Non-pigmented ciliary epithelial cell (primary cell): Measurements from ENCODE around the gene PEAR1.
"Not testable (repeated sequence)": the region's sequence is repeated elsewhere in the genome, so short reads cannot be mapped to it uniquely, and the experiment has no call there.

Source experiments
- DNase-seq: peaks from one replicate; pipeline ENCODE4 v3.0.0-alpha.2; 2010; ENCODE audit warnings: low read depth

The PEAR1 gene

DNA sequence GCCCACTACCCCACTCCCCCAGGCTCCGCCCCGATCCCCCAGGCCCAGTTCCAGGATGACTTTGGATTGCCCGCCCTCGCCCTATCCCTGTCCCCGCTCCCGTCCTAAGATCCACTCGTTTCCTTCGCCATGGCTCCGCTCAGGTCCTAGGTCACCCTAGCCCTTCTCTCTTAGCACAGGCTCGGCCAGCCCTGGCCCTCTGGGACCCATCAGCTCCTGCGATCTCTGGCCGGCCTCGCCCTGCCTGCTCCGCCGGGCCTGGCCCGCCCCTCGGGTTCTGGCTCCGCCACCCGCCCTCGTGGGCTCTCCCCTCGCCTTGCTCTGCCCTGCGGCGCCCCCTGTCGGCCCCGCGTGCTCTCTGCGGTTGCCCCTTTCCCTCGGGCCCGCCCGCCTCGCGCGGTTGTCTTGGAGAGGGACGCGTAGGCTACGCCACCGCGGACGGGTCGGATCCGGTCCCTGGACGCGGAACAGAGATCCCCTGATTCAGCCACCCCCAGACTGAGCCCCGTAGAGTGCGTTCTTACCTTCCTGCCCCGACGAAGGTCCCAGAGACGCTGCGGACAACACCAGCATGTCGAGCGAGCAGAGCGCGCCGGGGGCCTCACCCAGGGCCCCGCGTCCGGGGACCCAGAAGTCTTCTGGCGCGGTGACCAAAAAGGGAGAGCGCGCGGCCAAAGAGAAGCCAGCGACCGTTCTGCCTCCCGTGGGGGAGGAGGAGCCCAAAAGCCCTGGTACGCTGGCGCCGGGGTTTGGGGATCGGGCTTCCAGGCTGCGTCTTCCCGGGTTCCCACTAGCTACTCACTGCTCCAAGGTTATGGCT is 26.9 kb downstream of the PEAR1 start, which contains the start of gene LRRC71:
LRRC71 (plus strand) TSS at position 400 of the 820 bp plus-strand sequence; CDS start at position 572, 172 bp downstream.
- DNase-seq = no peak

DNA sequence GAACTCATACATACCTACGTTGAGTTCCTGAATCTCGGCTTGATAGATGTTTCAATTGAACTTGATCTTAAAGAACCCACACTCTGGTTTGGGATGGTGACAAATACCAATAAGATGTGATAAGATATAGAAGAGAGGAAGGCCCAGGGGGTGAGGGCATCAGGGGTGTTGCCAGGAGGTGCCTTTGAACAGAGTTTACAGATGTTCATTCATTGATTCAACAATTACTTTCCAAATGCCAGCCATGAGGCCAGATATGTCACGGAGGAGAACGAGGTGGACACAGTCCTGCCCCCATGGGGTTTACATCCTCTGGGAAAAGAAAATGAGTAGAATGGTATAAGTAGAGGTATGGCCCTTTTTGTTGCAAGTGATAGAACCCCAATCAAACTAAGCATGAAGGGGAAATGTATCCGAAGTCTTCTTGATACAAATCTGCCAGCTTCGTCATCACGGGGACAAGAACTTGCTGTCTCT is 27.6 kb downstream of the PEAR1 start:
- no peak for DNase-seq

DNA sequence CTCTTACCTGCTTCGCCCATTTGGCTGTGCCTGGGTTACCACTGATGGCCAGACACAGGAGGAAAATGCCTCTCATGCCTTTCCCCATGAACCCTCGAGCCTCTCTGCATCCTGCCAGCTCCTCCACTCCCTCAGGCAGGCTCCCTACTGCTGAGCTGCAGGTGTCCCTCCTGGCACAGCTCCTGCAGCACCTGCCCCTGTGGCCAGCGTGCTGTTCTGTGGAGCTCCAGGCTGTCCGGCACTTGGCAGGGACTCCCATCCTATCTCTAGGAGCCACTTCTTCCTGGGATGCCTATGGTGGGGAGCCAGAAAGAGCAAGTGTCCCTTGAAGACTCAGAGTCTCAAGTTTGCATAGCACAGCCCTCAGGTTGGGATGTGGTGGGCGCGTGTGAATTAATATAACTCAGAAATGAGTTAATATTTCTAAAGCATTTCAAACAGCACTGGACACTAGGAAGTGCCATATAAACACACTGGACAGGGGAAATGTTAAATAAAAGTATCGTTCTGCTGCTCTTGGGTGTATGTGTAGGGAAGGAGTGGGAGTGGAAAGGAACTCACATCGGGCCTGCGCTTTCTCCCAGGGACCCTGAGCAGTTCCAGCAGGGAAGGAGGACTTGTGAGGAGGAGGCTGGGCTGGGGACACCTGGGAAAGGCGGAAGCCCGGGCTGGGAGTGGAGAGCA is 29.6 kb downstream of the PEAR1 start:
- DNase-seq = no peak

DNA sequence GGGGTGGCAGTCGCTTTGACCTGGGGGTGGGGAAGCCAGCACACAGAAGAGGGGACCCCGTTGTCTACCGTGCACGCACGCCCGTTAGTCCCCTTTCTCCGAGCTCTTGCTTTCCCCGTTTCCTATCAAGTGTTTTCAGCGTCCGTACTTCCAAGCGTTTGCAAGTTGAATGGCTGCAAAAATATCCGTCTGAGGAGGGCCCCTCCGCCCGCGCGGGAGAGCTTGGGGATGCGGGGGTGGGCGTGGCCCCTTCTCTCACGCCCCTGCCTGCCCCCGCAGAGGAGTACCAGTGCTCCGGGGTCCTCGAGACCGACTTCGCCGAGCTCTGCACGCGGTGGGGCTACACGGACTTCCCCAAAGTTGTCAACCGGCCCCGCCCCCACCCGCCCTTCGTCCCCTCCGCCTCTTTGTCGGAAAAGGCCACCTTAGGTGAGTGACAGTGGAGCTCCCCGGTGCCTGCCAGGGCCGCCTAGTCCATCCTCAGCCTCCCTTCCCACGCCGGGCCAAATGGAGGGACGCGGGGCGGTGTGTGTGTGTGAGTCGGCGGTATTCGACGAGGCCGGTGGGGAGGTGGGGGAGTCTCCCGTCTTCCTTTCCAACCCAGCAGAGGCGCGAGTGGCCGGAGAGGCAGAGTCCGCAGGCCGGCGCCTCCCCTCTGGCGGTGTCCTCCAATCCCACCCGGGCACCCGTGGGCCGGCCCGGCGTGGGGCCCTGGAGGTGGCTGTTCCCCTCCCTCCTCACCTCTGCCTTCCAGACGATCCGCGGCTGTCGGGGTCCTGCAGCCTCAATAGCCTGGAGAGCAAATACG is 30.4 kb downstream of the PEAR1 start:
- no peak for DNase-seq

DNA sequence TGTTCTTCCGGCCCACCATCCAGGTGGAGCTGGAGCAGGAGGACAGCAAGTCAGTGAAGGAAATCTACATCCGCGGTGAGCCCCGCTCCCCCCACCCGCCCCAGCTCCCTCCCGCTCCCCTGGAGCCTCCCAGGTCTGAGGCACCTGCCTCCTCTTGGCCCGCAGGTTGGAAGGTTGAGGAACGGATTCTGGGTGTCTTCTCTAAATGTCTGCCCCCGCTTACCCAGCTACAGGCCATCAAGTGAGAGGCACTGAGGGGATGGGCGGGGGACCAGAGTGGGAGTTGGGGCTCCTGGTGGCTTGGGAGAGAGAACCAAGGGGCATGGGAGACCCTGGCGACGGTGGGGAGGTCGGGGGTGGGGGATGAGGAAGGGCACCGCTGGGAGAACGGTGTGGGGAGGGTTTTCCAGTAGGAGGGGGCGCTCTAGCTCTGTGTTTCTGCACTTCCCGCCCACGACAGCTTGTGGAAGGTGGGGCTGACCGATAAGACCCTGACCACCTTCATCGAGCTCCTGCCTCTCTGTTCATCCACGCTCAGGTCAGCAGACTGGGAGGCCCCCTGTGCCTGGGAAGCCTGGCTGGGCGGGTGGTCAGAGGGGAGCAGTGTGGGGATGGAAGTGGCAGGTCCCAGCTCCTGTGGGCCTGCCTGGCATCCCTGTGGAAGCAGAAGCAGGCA is 31.1 kb downstream of the PEAR1 start:
- no peak for DNase-seq

DNA sequence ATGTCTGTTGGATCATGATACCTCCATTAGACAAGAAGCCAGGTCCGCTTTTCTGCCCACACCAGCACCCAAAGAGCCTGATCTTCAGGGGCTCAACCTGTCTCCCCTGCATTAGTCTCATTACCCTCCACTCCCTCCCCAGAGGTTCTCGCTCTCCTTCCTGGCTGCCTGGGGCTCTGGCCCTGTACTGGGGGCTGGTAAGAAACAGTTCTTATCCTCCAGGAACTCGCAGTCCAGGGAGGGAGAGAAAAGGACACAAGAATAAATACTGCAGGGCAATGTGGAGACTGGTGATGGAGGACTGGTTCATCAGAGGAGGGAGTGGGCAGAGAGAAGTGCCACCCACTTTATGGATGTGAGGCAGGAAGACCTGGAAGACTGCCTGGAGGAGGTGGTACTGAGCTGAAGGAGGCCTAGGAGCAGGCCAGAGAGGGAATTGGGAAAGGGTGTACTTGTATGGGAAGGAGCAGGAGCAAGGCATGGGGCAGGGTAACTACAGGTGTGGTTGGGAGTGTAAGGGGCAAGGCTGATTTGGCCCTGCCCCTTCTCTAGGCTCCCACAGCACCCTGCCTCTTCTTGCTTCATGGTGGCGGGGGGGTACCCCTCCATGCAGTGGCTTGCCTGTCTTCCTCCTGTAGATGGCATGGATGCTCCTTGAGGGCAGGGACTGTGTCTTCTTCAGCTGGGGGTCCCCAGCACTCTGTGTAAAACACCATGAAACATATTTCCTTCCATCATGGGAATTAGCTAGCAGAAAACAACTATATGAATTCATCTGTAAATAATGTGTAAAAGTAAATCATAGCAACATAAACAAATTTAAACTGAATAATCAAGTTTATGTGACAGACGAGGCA is 31.9 kb downstream of the PEAR1 start:
- no peak for DNase-seq

DNA sequence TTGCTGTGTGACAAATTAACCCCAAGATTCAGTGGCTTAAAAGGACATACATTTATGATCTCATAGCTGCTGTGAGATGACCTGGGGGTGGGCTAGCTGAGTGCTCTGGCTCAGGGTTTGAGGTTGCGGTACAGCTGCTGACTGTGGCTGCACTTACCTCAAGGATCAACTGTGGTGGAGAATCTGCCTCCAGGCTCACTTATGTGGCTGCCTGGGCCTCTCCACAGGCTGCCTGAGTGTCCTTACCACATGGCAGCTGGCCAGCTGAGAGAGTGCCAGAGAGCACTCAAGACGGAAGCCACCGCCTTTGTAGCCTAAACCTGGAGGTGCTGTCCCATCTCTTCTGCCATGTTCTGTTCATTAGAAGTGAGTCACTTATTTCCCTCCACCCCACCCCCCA is 32.7 kb downstream of the PEAR1 start:
- DNase-seq = no peak

DNA sequence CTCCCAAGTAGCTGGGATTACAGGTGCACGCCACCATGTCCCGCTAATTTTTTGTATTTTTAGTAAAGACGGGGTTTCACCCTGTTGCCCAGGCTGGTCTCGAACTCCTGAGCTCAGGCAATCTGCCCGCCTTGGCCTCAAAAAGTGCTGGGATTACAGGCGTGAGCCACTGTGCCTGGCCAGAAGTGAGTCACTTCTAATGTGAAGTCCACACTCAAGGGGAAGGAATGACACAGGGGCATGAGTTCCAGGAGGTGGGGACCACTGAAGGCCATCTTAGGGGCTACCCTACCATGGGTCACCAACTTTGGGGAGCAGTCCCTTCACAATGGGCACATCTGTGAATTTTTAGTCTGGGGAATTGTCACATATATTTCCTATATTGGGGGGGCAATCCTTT is 33.2 kb downstream of the PEAR1 start:
- DNase-seq = not testable (repeated sequence)

DNA sequence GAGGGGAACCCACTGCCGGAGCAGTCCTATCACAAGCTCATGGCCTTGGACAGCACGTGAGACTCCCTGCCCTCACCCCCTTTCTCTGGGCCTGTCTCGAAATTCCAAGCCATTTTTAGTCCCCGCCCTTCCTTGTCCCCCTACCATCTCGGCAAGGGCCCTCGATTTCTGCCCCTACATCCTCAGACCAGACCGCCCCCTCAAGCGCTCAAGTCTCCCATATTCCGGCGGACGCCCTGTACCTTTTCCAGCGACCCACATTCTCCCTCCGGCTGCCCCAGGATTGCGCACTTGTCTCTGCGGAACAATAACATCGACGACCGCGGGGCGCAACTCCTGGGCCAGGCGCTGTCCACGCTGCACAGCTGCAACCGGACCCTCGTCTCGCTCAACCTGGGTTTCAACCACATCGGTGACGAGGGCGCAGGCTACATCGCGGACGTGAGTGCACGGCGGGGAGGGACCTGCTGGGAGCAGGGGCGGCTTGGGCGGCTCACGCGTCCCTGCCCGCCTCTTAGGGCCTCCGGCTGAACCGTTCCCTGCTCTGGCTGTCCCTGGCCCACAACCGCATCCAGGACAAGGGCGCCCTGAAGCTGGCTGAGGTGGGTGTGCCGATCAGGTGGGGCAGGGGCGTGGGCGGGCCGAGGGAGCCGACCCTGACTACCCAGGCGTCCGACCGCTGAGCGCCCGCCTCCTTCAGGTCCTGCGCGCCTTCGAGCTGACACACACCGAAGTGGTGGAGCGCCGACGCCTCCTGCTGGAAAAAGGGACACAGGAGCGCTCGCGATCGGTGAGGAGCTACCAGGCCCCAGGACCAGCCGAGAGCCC is 33.9 kb downstream of the PEAR1 start:
- no peak for DNase-seq

DNA sequence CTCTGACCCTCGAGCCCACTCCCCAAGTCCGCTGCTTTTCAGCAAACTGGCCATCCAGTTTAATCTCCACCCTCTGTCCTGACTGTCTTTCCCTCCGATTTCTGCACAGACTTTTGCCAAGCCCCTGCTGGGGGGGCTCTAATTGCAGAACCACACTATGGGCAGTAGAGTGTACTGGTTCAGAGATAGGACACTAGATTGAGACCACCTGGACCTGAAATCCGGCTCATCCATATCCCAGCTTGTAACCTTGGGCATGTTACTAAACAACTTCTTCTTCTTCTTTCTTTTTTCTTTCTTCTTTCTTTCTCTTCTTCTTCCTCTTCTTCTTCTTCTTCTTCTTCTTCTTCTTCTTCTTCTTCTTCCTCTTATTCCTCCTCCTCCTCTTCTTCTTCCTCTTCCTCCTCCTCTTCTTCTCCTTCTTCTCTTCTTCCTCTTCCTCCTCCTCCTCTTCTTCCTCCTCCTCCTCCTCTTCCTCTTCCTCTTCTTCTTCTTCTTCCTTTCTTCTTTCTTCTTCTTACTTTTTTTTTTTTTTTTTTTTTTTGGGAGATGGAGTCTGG is 34.6 kb downstream of the PEAR1 start:
- DNase-seq = no peak

DNA sequence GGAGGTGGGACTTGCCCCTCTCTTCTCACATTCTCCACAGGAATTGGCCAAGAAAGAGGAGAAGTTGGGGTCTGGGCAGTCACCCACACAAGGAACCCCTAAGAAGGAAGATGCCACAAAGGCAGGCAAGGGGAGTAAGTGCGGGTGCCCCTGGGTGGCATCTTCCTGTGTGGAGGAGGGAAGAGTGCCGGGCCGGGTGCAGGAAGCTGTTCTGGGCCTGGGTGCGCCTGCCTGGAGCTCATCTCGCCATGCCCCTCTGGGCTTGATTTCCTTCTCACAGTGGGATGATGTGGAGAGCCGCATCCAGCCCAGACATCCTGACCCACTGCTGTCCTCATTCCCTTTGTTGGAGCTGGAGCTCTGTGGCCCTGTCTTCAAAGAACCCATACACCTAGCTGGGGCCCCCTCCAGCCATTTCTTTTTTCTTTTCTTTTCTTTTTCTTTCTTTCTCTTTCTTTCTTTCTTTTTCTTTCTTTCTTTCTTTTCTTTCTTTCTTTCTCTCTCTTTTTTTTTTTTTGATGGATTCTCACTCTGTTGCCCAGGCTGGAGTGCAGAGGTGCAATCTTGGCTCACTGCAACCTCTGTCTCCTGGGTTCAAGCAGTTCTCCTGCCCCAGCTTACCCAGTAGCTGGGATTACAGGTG is 36.2 kb downstream of the PEAR1 start:
- no peak for DNase-seq

DNA sequence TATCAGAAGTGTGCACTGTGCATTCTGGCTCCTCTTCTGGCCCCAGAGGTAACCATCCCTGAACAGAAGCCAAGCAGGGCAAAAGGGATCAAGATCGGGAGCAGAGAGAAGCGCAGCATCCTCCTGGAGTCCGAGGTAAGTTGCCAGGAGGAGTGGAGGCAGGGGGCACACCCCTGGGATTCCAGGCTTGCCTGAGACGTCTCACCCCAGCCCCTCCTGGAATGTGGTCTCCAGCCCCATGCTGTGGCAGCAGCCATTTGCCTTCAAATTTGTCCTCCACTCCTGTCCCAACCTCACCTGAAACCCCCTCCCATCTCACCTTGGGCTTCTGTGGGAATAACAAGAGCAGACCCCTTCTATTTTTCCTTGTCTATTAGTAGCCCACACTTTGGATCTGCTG is 37.0 kb downstream of the PEAR1 start:
- no peak for DNase-seq

DNA sequence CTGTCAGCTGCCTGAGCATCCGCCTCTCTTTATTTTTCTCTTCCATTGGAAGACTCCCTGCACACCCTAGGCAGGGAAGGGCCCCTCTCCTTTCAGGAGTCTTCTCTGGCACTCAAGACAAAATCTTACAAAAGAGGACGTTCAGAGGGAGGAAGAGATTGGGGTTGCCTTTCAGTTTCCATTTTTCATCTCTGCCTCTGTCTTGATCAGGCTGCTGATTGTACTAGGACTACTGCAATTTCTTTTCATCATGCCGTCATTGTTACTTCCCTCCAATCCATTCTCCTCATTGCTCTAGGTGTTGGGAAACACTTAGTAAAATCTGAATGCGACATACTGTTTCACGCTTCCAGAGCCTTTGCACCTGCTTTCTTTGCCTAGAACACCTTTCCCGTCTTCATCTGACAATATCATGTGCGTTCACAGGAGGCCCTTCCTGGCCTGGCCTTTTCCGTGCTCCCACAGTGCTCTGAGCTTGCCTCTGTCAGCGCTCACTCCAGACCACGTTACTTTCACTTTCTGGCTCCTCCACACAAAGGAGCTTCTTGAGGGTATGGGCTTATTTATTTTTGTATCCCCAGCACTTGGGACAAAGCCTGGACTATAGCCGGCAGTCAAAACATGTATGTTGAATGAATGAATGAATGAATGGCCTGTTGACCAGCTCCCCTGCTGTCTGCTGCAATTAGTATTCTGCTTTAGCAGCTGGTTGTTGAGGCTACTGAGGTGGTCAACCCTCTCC is 37.9 kb downstream of the PEAR1 start:
- DNase-seq = no peak

DNA sequence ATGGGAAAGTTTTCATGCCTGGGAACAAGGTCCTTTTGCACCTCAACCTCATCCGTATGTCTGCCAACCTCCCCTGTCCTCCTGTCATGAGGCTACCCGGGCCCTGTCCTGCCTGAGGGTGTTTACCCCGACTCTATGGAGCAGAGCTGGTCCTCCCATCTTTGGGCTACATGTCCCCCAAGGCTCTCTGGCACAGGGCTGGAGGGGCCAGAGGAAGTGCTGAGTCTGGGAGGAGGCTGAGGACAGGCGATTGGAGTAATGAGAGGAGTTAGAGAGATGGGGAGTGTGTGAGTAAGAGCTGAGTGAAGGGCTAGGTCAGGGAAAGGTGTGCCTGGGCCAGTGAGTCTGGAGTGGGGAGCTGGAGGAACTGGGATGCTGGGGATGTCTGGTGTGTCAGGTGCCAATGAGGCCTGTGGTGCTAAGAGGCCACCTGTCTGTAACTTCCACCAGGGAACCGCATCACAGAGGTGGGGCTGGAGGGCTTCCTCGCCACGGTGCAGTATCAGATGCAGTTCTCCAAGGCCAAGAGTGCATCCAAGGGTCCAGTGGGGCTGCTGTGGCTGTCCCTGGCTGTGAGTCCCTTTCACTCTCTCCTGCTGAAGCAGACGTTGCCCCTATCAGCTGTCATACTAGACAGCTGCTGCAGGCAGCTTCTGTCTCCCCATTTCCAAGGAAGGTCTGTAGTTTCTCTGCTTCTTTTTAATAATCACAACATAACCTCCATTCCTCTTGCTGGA is 38.6 kb downstream of the PEAR1 start:
- DNase-seq = no peak

DNA sequence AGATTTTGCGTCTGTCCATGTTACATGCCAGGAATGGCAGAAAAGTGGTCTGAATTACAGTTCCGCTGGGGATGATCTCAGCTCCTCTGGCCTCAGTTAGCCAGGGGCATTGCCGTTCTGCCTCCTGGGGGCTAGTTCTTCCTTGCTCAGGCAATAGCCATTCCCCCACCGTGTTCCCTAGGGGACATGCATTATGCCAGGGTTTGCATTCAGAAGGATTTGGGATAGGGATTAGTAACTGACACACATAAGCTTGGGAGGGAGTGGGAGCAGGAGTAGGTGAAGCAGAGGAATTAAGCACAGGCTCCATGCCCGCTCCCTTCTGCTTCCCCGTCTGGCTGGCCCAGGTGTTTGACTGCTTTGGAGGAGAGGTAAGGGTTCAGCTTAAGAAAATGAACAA is 39.6 kb downstream of the PEAR1 start:
- DNase-seq = no peak

DNA sequence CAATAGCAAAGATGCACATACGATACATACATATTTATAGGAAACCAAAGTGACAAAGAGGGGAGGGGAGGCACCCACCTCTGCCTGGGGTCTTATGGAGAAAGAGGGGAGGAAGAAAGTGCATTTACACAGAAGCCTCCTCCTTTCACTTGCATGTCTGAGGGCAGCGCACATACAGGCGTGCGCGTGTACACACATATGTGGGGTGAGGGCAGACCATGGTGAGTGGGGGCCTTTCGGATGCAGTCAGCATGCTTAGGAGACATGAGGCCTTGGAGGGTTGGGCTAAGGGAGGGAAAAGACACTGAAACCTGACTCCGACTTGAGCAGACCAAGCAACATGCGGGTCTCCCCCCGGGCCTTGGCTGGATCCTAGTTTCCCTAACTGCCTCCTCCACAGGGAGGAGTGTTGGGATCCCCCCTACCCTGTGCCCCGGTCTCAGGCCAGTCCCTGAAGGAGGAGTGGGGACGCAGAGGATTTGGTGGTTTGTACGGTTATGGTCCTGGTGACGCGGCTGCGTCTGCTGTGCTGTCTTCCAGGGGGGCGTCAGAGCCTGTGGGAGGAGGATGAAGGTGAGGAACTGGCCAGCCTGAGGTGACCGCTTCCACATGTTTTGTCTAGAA is 42.1 kb downstream of the PEAR1 start:
- DNase-seq = no peak

DNA sequence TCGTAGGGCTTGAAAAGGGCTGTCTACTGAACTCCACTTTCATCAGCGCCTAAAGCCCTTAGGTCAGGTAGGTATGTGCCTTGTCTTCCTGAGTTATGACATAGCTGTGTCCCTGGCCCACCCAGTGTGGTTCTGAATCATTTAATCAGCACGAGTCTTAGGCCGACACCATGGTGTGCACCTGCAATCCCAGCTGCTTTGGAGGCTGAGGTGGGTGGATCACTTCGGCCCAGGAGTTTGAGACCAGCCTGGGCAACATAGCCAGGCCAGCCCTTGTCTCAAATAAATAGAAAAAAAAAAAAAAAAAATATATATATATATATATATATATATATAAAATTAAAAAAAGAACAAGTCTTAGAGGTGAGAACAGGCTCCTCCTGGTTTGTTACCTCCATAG is 42.7 kb downstream of the PEAR1 start:
- no peak for DNase-seq
